Stimulated activated CD8-positive, alpha-beta memory T cell treated with anti-CD3 and anti-CD28 coated beads, Interleukin-15, amount 100 ng/mL, for 4 hours (primary cell): ENCODE data around the gene PARP16.
"Not testable (repeated sequence)": the region's sequence is repeated elsewhere in the genome, so short reads cannot be mapped to it uniquely, and the experiment has no call there.

Source experiments
- DNase-seq, 2 donors: peaks; one replicate each; pipeline ENCODE4 v3.0.0-alpha.2; 2020; ENCODE audit warnings: low read depth in 2 of 2

Gene PARP16

GRCh38 chr15:65278480-65278879, 8.2 kb downstream of the PARP16 start:
- no peak for DNase-seq

GRCh38 chr15:65277015-65277414, 9.7 kb downstream of the PARP16 start:
- DNase-seq, result no peak

GRCh38 chr15:65275728-65276126, 11.0 kb downstream of the PARP16 start:
- no peak for DNase-seq

GRCh38 chr15:65275104-65275727, 11.5 kb downstream of the PARP16 start:
- DNase-seq, result no peak

GRCh38 chr15:65270811-65271545, 15.7 kb downstream of the PARP16 start:
- DNase-seq, result not testable (repeated sequence)

GRCh38 chr15:65268411-65268810, 18.3 kb downstream of the PARP16 start:
- DNase-seq, result no peak

GRCh38 chr15:65266469-65266868, 20.2 kb downstream of the PARP16 start:
- no peak for DNase-seq

- no peak for DNase-seq
Observed at GRCh38 chr15:65264863-65265430, 21.7 kb downstream of the PARP16 start.

GRCh38 chr15:65263313-65263712, 23.4 kb downstream of the PARP16 start:
- DNase-seq, result no peak

GRCh38 chr15:65260968-65261367, 25.7 kb downstream of the PARP16 start:
- DNase-seq, result no peak

GRCh38 chr15:65259367-65259797, 27.3 kb downstream of the PARP16 start:
- DNase-seq, result no peak

- no peak for DNase-seq
Observed at GRCh38 chr15:65258375-65259262, 28.1 kb downstream of the PARP16 start.

GRCh38 chr15:65255486-65256140, 31.1 kb downstream of the PARP16 start:
- no peak for DNase-seq

GRCh38 chr15:65254758-65255157, 31.9 kb downstream of the PARP16 start:
- no peak for DNase-seq

- DNase-seq, result no peak
Observed at GRCh38 chr15:65254356-65254755, 32.3 kb downstream of the PARP16 start.

GRCh38 chr15:65249641-65250040, 37.0 kb downstream of the PARP16 start:
- peak; percentile 26 to 56 for DNase-seq

GRCh38 chr15:65248511-65249255, 38.0 kb downstream of the PARP16 start:
- no peak for DNase-seq

- no peak for DNase-seq
Observed at GRCh38 chr15:65246939-65247338, 39.7 kb downstream of the PARP16 start.

- no peak for DNase-seq
Observed at GRCh38 chr15:65246026-65246714, 40.5 kb downstream of the PARP16 start.
